Activated gamma-delta T cell treated with anti-CD3 and anti-CD28 coated beads, Interleukin-2, amount 50 U/mL, for 16 hours (primary cell): ENCODE data around the gene GGN.
"Not testable (repeated sequence)": the region's sequence is repeated elsewhere in the genome, so short reads cannot be mapped to it uniquely, and the experiment has no call there.

Experiments
- DNase-seq: peaks from one replicate; pipeline ENCODE4 v3.0.0-alpha.2; 2020; ENCODE audit warnings: low read depth

The GGN gene, protein sequence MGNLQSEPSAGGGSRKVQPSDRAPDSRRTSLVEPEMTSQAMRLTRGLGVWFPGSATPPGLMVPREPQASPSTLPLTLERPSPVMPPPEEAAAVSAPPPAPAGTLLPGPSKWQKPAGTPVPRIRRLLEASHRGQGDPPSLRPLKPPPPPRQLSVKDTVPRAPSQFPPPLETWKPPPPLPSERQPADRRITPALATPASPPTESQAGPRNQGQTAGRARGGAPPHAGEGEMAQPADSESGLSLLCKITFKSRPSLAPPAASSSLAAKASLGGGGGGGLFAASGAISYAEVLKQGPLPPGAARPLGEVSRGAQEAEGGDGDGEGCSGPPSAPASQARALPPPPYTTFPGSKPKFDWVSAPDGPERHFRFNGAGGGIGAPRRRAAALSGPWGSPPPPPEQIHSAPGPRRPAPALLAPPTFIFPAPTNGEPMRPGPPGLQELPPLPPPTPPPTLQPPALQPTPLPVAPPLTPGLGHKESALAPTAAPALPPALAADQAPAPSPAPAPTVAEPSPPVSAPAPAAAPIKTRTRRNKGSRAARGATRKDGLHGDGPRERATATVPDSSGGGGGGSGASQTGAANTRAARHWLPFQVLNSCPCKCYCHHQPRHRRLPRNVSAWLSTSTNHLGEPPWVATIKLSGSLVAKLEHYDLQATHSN

DNA sequence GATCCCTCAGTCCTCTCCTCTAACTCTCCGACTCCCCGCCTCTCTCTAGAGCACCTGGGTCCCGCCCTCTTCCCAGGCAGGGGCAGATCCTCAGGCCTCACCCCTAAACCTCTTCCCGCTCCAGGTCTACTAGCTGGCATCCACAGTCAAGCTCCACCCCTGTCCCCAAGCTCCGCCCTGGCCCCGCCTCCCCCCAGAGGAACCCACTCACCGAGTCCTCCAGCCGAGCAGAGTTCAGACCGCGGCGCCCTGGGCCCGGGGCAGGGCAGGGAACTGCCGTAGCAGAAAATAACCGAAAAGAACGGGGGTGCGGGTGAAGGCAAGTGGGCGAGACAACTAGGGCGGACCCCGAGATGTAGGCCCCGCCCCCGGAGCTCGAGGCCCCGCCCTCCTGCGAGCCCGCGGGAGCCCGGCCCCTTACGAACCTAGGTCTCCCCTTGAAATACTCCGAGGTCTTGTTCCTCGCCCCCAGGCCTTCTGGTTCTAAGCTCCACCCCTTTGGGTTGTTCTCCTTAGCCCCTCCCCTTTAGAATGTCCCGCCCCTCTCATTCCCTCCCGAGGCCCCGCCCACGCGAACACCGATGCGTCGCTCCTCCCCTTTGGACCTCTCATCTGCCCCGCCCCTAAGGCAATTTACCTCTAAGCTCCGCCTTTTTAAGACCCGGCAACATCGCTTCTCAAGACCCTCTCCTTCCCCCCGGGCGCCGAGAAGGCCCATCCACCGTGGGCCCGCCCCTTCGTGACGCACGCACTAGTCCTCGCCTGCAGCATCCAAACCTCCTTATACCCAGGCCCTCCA lies at the start of gene GGN:
Gene GGN, minus strand, starts transcription at position 485 of the 799 bp plus-strand sequence. CDS start 773 bp downstream, outside the sequence.
- DNase-seq: peak; percentile 60

DNA sequence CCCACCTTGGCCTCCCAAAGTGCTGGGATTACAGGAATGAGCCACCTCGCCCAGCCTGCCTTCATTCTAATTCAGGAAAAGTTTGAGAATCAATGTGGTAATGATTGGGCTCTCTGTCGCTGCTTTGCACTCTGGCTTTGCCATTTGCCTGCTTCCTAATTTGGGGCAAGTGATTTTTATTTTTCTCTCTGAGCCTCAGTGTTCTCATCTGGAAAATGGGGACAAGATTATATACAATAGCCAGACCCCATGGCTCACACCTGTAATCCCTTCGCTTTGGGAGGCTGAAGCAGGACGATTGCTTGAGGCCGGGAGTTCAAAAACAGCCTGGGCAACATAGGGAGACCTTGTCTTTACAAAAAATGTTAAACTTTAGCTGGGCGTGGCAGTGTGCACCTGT lies 49.5 kb upstream of the GGN start:
- no peak for DNase-seq

DNA sequence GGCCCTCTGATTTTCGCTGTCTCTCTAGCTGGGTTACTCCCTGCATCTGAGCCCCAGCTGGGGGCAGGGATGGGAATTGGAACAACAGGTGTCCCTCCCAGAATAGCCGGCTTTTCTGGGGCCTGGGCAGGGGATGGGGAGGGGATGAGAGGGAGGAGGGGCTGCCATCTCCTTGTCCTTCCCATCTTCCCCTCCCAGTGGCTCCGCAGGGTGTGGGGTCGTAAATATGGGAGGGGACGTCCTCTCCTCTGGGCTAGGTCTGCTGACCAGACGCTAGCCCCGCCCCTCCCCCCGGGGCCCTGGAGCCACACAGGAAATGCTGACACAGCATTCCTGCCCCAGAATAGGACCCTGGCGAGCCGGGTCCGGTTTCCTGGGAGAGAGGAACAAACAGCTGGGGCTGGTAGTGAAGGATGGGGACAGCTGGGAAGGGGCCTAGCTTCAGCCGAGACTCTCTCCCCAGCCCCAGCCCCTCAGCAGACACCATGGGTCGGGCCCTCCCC lies 46.8 kb upstream of the GGN start:
- no peak for DNase-seq

GRCh38 chr19:38433268-38433733 lies 45.5 kb upstream of the GGN start, which contains the start of gene RYR1:
Gene RYR1, plus strand, starts transcription at chr19:38433691. Its CDS starts 139 bp downstream, at chr19:38433830.
- no peak for DNase-seq

GRCh38 chr19:38430931-38431330 lies 43.1 kb upstream of the GGN start:
- DNase-seq: no peak

DNA sequence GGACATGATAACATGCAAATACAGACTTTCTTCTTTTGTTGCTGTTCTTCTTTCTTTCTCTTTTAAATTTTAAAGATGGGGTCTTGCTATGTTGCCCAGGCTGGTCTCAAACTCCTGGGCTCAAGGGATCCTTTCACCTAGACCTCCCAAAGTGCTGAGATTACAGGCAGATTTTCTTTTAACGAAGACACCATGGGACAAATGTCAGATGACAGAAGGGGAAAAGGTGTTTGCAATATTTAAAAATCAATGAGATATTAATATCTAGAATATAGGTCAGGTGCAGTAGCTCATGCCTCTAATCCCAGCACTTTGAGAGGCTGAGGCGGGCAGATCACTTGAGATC lies 42.0 kb upstream of the GGN start:
- no peak for DNase-seq

GRCh38 chr19:38429055-38429810 lies 41.4 kb upstream of the GGN start:
- no peak for DNase-seq

GRCh38 chr19:38427035-38427677 lies 39.3 kb upstream of the GGN start:
- DNase-seq: not testable (repeated sequence)

DNA sequence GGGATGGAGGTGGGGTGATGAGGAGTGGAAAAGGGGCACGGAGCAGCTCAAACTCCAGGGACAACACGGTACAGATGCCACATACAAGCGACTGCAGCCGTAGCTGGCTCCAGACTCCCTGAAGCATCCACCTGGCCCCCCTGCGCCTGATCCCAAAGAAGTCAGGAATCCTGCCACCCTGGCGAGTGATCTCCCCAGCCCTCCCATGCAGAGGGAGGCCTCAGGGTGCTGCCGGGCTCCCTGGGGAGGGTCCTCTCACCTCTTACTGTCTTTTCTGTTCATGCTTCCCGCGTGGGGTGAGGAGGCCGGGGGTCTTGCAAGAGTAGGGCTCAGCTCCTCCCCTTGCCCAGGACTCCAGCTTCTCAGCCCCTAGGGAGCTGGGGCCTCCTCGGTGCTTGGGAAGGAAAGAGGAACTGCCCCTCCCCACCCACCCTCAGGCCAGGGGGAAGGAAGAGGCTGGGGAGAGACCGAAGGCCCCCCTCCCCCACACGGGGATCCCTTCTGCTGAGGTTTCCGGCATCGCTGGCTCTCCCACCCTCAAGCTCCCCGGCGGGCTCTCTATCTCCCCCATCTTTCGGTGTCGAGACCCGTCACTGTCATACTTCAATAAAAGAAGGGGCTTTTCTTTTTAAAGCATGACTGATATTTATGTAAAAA lies 38.1 kb upstream of the GGN start, which contains the start of gene RASGRP4:
Gene RASGRP4, minus strand, starts transcription at position 410 of the 657 bp plus-strand sequence. Its CDS starts 128 bp downstream, at position 282.
- DNase-seq: no peak

GRCh38 chr19:38425222-38425809 lies 37.5 kb upstream of the GGN start:
- no peak for DNase-seq

DNA sequence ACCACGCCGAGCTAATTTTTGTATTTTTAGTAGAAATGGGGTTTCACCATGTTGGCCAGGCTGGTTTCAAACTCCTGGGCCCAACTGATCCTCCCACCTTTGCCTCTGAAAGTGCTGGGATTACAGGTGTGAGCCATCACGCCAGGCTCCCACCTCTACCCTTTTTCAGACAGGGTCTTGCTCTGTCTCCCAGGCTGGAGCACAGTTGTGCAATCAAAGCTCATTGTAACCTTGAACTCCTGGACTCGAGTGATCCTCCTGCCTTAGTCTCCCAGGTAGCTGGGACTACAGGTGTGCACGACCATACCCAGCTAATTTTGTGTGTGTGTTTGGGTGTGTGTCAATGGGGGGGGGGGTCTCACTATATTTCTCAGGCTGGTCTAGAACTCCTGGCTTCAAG lies 36.4 kb upstream of the GGN start:
- no peak for DNase-seq

GRCh38 chr19:38422438-38422837 lies 34.6 kb upstream of the GGN start:
- DNase-seq: no peak

GRCh38 chr19:38421856-38422255 lies 34.0 kb upstream of the GGN start:
- DNase-seq: no peak

DNA sequence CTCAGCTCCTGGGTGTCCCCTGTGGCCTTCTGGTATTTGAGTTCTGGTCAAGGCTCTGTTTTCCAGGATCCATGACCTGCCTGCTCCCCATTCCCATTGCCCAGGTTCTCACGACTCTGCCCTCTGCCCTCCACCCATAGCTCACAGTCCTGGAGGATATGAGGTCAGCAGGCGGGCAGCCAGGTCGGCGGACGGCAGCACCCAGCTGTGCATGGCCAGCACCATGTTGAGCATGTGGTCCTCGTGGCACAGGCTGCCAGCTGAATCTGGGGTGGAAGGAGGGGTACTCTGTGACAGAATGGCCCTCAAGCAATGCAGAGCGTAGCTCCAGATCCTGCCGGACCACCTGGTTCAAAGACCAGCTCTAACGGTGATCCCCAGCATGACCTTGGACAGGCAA lies 33.1 kb upstream of the GGN start:
- DNase-seq: no peak

- no peak for DNase-seq
Observed at GRCh38 chr19:38417544-38418506, 30.0 kb upstream of the GGN start.

- DNase-seq: no peak
Observed at GRCh38 chr19:38417146-38417543, 29.3 kb upstream of the GGN start.

- DNase-seq: no peak
Observed at GRCh38 chr19:38413416-38413815, 25.6 kb upstream of the GGN start.

GRCh38 chr19:38412961-38413360 lies 25.1 kb upstream of the GGN start:
- no peak for DNase-seq

DNA sequence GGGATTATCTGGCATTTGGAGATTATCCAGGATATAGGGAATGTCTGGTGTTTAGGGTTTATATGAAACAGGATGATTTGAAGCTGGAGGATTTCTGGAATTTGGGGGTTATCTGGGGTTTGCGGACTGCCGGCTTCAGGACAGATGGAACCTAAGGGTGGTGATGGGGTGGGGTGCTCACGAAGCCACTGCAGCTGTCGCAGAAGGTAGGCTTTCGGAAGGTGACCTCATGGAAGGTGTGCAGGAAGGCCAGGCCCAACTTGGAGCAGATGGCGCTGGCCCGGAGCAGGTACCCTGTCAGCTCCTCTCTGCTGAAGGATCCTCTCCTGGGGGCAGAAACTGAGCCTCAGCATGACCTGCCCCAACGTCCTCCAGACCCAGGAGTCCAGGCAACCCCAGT lies 24.7 kb upstream of the GGN start:
- DNase-seq: no peak
